ENCODE data around the gene POLDIP2. TPM values are rescaled to one million over a fixed set of nuclear protein-coding genes. Genes with fewer than 3 reads are reported as not detected.

The POLDIP2 gene
- total and polyA plus RNA-seq, 9 of the 15 experiments (the other 6 are each of a cell fraction or from before 2014, with no cell fraction given) = 22.0 to 137 (median 104) TPM

- peak in 1 of 2 experiments; percentile 23; a peak in 1 of 4 replicates for TF ChIP-seq SRF (CRISPR knock-in tag; IDR thresholded peaks at IDR 0.05)
- no peak for TF ChIP-seq HEY1 (CRISPR knock-in tag; IDR thresholded peaks at IDR 0.05; ENCODE audit: borderline replicate concordance)
- no peak for TF ChIP-seq NFYB (IDR thresholded peaks at IDR 0.05; ENCODE audit: extremely low read depth, insufficient read length)
- no peak for TF ChIP-seq MECOM (CRISPR knock-in tag; IDR thresholded peaks at IDR 0.05)
- TF ChIP-seq, protein P1, sequence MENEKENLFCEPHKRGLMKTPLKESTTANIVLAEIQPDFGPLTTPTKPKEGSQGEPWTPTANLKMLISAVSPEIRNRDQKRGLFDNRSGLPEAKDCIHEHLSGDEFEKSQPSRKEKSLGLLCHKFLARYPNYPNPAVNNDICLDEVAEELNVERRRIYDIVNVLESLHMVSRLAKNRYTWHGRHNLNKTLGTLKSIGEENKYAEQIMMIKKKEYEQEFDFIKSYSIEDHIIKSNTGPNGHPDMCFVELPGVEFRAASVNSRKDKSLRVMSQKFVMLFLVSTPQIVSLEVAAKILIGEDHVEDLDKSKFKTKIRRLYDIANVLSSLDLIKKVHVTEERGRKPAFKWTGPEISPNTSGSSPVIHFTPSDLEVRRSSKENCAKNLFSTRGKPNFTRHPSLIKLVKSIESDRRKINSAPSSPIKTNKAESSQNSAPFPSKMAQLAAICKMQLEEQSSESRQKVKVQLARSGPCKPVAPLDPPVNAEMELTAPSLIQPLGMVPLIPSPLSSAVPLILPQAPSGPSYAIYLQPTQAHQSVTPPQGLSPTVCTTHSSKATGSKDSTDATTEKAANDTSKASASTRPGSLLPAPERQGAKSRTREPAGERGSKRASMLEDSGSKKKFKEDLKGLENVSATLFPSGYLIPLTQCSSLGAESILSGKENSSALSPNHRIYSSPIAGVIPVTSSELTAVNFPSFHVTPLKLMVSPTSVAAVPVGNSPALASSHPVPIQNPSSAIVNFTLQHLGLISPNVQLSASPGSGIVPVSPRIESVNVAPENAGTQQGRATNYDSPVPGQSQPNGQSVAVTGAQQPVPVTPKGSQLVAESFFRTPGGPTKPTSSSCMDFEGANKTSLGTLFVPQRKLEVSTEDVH (IDR thresholded peaks at IDR 0.05; ENCODE audit: low read depth, partially characterized antibody) = peak; percentile 72
- no peak for TF ChIP-seq SRSF9 (IDR thresholded peaks at IDR 0.05; ENCODE audit: borderline replicate concordance, low read depth, low read length)
- TF ChIP-seq CCNT2 (IDR thresholded peaks at IDR 0.05; ENCODE audit: borderline replicate concordance, extremely low read depth, insufficient read length, low read depth, low read length) = no peak
- TF ChIP-seq GABPB2 (CRISPR knock-in tag; conservative IDR thresholded peaks at IDR 0.05) = no peak
- peak; percentile 36; the same call in 1 of the 2 replicates for TF ChIP-seq E2F1 (CRISPR knock-in tag; IDR thresholded peaks at IDR 0.05)
- no peak for TF ChIP-seq LEF1 (IDR thresholded peaks at IDR 0.05)
- peak; percentile 96 to 98 for TF ChIP-seq FOXA3 (CRISPR knock-in tag; conservative IDR thresholded peaks at IDR 0.05 in 1 of 2, IDR thresholded peaks at IDR 0.05 in 1 of 2)
- TF ChIP-seq RHOXF2B (CRISPR knock-in tag; conservative IDR thresholded peaks at IDR 0.05) = no peak
- TF ChIP-seq, protein P2, sequence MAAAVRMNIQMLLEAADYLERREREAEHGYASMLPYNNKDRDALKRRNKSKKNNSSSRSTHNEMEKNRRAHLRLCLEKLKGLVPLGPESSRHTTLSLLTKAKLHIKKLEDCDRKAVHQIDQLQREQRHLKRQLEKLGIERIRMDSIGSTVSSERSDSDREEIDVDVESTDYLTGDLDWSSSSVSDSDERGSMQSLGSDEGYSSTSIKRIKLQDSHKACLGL (CRISPR knock-in tag; IDR thresholded peaks at IDR 0.05; ENCODE audit: borderline replicate concordance, poor library complexity, severe bottlenecking) = no peak
- peak; percentile 79 for TF ChIP-seq POLR2A (conservative IDR thresholded peaks at IDR 0.05)
- peak; percentile 63; the same call in 1 of the 2 replicates for TF ChIP-seq CHD2 (IDR thresholded peaks at IDR 0.05; ENCODE audit: low read depth, low read length)
- TF ChIP-seq CXXC5 (CRISPR knock-in tag; IDR thresholded peaks at IDR 0.05) = peak; percentile 74
- TF ChIP-seq ZNF263 (CRISPR knock-in tag; IDR thresholded peaks at IDR 0.05; ENCODE audit: borderline replicate concordance) = no peak
- peak; percentile 80; the same call in 1 of the 2 replicates for TF ChIP-seq FOXK1 (CRISPR knock-in tag; IDR thresholded peaks at IDR 0.05; ENCODE audit: borderline replicate concordance)
- TF ChIP-seq TOE1 (IDR thresholded peaks at IDR 0.05; ENCODE audit: borderline replicate concordance) = no peak; the same call in 1 of the 2 replicates
- no peak for TF ChIP-seq TOE1 (CRISPR knock-in tag; IDR thresholded peaks at IDR 0.05; ENCODE audit: borderline replicate concordance, low read depth)
- TF ChIP-seq DEAF1 (CRISPR knock-in tag; IDR thresholded peaks at IDR 0.05) = peak; percentile 65
- no peak for TF ChIP-seq NR2F6 (CRISPR knock-in tag; IDR thresholded peaks at IDR 0.05)
Measured at GRCh38 chr17:28335201-28335958, 21.9 kb downstream of the POLDIP2 start, which contains the start of the genes IFT20 and TNFAIP1 (continued).

Measured in K562 (cell line).